Kidney capillary endothelial cell (primary cell): ENCODE results near the gene PPP3CA.
"Not testable (repeated sequence)": the region's sequence is repeated elsewhere in the genome, so short reads cannot be mapped to it uniquely, and the experiment has no call there.

Source experiments
- DNase-seq: peaks from one replicate; pipeline ENCODE4 v3.0.0-alpha.2; 2018; ENCODE audit warnings: low spot score

The PPP3CA gene

GRCh38 chr4:101008503-101008902, 338.8 kb downstream of the PPP3CA start:
- DNase-seq = no peak

DNA sequence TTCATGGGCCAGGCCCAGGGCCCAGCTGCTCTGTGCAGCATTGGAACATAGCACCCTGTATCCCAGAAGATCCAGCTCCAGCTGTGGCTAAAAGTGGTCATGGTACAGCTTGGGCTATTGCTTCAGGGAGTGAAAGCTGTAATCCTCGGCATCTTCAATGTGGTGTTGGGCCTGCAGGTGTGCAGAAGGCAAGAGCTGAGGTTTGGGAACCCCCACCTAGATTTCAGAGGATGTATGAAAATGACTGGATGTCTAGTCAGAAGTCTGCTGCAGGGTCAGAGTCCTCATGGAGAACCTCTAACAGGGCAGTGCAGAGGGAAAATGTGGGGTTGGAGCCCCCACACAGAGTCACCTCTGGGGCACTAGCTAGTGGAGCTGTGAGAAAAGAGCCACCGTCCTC, 341.7 kb downstream of the PPP3CA start:
- DNase-seq = no peak

DNA sequence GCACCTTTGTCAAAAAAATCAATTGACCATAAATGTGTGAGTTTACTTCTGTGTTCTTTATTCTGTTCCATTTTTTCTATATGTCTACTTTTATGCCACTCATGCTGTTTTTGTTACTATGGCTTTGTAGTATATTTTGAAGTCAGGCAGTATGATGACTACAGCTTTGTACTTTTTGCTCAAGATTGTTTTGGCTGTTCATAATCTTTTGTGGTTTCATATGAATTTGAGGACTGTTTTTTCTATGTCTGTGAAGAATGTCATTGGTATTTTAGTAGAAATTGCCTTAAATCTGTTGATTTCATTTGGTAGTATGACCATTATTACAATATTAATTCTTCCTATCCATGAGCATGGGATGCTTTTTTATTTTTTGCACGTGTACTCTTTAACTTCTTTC, 346.8 kb downstream of the PPP3CA start:
- no peak for DNase-seq

DNA sequence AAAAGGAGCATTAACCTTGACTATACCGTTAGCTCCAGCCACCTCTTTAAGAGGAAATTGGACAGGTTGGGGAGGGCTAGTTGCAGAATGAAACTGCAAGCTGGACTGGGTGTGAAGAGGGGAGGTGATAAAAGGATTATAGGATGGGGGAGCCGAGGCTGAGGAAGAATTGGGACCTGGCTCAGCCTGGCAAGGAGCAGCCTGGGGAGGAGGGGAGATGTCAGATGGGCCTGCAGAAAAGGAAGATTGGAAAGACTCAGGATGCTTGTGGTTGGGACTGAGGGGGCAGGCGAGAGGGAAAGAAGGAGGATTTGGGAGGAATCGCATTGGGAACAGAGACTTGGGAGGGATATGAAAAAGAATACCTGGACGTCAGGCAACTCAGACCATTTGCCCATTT, 351.7 kb downstream of the PPP3CA start:
- no peak for DNase-seq

- not testable (repeated sequence) for DNase-seq
These were observed 352.3 kb downstream of the PPP3CA start for GRCh38 chr4:100995002-100995401.

DNA sequence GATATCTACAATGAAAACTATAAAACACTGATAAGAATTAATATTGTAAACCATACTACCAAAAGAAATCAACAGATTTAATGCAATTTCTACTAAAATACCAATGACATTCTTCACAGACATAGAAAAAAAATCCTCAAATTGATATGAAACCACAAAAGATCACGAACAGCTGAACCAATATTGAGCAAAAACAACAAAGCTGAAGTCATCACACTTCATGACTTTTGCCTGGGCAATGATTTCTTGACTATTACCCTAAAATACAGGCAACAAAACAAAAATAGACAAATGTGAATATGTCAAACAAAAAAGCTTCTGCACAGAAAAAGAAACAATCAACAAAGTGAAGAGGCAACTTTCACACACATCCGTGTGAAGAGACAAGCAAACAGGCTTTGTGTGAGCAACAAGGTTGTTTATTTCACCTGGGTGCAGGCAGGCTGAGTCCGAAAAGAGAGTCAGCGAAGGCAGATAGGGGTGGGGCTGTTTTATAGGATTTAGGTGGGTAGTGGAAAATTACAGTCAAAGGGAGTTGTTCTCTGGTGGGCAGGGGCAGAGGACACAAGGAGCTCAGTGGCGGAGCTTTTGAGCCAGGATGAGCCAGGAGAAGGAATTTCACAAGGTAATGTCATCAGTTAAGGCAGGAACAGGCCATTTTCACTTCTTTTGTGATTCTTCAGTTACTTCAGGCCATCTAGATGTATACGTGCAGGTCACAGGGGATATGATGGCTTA, 355.8 kb downstream of the PPP3CA start:
- not testable (repeated sequence) for DNase-seq

- no peak for DNase-seq
These were observed 357.9 kb downstream of the PPP3CA start for GRCh38 chr4:100989401-100989800.

DNA sequence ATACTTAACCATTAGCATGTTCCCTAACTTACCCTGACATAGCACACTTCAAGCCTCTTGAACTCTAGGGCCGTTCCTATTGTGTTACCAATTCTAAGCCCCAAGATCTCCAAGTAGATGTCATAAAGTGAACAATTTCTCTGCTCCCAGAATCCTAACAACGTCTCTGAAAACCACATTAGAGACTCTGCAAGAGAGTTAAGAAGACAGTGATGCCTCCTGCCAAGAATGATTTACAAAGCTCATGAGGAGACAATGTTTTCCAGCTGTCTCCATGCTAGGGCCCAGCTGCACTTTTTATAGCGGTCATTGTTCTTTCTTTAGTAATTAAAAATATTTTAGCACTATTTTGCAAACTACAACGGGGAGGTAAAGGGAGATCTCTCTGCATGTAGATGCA, 358.4 kb downstream of the PPP3CA start:
- no peak for DNase-seq

GRCh38 chr4:100986360-100986868, 360.9 kb downstream of the PPP3CA start:
- DNase-seq = no peak

- DNase-seq = no peak
These were observed 361.8 kb downstream of the PPP3CA start for GRCh38 chr4:100985576-100985975.

- no peak for DNase-seq
These were observed 362.4 kb downstream of the PPP3CA start for GRCh38 chr4:100984901-100985300.

GRCh38 chr4:100983426-100983825, 363.9 kb downstream of the PPP3CA start:
- no peak for DNase-seq

DNA sequence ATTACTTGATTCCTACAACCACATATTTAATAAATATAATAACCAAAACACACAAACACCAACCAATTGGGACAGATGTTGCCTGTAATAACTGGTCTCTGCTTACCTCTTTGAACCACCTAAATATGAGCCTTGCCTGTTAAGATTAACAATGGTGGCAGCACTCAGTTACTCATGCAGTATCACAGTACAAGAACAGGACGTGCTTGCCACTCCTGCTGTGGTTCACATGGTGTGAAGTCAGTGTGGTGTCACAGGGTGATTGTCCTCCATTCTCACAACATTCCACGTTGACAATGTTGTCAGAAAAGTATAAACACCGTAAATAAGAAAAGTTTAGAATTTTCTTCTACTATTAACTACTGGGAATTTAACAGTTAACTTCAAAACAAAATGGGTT, 365.0 kb downstream of the PPP3CA start:
- DNase-seq = no peak

GRCh38 chr4:100981447-100982204, 365.7 kb downstream of the PPP3CA start:
- no peak for DNase-seq

GRCh38 chr4:100979736-100980135, 367.6 kb downstream of the PPP3CA start:
- DNase-seq = no peak

DNA sequence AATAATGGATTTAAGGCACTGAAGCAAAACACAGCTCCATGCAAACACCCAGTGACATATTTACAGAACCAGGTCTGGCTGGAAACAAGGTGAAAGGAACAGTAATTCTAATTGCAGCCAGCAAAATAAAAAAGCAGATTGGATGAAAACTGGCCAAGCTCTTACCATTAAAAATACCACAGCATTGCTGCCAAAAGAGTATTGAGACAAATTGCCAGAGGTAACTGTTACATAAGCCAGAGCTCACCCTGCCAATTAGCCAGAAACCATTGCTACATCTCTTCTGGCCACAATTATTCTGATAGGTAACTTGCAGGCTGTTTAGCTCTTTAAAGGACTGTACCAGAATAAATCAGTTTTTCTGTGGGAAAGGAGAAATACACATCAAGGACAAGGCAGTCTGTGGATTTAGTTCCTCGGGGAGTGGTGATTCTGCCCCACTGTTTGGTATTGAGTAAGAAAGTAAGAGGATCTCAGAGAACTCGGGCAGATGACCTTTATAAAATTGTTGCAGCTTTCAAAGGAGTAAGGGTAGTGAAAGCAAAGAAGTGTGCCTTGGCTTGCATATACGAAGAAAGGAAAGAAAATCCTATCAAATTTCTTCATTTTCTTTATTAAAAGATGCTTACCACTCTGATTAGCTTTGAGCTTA, 369.5 kb downstream of the PPP3CA start:
- no peak for DNase-seq

DNA sequence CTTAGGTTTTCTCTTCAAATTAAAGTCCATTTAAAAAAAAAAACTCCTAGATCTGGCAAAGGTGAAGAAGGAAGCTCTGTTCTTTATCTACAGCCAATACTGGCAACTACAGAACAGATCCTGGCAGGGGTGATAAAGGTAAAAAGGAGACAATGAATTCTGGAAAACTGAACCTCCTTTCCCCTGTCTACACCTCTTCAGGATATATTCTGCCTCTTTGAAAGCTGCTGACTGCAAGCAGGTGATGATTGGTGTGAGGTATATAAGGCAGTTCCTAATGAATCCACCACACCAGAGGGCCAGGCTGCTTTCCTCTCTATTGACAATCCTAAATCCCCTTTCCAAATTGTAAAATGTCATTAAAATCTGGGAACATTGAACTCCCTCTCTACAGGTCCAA, 370.1 kb downstream of the PPP3CA start:
- DNase-seq = no peak
